Measurements from ENCODE around the gene RMDN2. TPM values are rescaled to one million over a fixed set of nuclear protein-coding genes. Genes with fewer than 3 reads are reported as not detected.

The RMDN2 gene
- total and polyA plus RNA-seq, 8 donors, result 1.8 to 21.9 (median 2.7) TPM

DNA sequence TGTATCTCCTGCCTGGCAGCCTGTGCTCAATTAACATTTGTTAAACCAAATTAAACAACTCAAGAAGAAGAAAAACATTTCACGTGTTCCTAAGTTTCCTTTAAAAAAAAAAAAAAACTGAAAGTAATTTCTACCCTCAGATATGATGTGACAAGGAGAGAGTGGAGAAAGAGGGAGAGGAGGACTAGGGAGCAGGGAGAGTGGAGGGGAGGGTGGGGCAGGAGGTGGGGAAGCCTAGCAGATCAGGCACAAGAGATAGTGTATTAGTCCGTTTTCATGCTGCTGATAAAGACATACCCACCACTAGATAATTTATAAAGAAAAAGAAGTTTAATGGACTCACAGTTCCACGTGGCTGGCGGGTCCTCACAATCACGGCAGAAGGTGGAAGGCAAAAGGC, 104.4 kb downstream of the RMDN2 start:
- no peak overlapping the region for H3K27ac ChIP-seq
- DNase-seq, result no peak
- intact Hi-C loops (cut with DNase I; ENCODE audit: low total_unique reads), result no loop called here

DNA sequence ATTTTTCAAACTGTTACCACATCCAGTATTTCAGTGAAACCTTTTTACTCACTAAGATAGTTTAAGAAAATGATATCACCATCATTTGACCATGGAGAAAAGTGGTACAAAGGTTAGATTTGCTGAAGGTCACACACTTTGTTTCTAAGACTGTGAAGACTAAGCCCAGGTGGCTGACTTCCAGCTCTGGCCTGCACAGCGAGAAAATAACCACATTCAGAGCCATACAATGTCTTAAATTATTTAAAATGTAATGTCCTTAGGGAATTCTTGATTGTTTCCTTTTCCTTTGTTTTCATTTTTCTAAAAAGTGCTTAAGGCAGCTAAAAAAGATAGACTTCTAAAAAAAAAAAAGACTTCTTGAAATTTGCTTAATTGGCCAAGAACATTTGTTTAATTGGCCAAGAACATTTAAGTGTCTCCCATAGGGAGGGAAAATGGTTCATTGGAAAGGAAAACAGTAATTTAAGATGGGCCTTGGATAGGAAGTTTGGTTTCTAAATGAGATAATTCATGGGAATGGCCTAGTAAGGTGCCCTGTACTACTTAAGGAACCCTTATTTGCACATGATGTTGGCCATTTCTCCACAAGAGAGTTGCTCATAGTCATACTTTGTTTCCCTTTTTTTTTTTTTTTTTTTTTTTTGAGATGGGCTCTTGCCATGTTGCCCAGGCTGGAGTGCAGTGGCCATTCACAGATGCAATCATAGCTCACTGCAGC, 105.7 kb downstream of the RMDN2 start:
- 41 to 68% (median 57%) methylated on average over 1 of the region's 1 CpG for WGBS, 5 donors
- intact Hi-C loops (cut with DNase I; ENCODE audit: low total_unique reads), result no loop called here
- peak in 1 of 2 donors; percentile 54 for DNase-seq
- Histone ChIP-seq H3K4me1 (no peaks in the 10 kb centered on the region), H3K36me3 (no peaks in the 10 kb centered on the region), H3K4me3 (no peak overlapping the region), H3K27me3 (no peaks in the 10 kb centered on the region), H3K9me3 (no peaks in the 10 kb centered on the region), H3K27ac (no peak overlapping the region)
- TF ChIP-seq POLR2A (IDR thresholded peaks at IDR 0.05) (no peak), POLR2AphosphoS5 (IDR thresholded peaks at IDR 0.05) (no peak), EP300 (IDR thresholded peaks at IDR 0.05) (no peak)
- TF ChIP-seq, protein P1, sequence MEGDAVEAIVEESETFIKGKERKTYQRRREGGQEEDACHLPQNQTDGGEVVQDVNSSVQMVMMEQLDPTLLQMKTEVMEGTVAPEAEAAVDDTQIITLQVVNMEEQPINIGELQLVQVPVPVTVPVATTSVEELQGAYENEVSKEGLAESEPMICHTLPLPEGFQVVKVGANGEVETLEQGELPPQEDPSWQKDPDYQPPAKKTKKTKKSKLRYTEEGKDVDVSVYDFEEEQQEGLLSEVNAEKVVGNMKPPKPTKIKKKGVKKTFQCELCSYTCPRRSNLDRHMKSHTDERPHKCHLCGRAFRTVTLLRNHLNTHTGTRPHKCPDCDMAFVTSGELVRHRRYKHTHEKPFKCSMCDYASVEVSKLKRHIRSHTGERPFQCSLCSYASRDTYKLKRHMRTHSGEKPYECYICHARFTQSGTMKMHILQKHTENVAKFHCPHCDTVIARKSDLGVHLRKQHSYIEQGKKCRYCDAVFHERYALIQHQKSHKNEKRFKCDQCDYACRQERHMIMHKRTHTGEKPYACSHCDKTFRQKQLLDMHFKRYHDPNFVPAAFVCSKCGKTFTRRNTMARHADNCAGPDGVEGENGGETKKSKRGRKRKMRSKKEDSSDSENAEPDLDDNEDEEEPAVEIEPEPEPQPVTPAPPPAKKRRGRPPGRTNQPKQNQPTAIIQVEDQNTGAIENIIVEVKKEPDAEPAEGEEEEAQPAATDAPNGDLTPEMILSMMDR (IDR thresholded peaks at IDR 0.05), result no peak

More for the DNA sequence above, 104.4 kb downstream of the RMDN2 start:
- Histone ChIP-seq H3K4me3 (no peak overlapping the region), H3K4me1 (no peaks in the 10 kb centered on the region), H3K27me3 (no peaks in the 10 kb centered on the region), H3K9me3 (no peaks in the 10 kb centered on the region), H3K36me3 (no peaks in the 10 kb centered on the region)
- WGBS, 5 donors, result 68 to 78% (median 72%) methylated on average over 5 of the region's 5 CpGs
- no peak for TF ChIP-seq POLR2A (IDR thresholded peaks at IDR 0.05)
- TF ChIP-seq, protein P1 (IDR thresholded peaks at IDR 0.05), result no peak
- TF ChIP-seq EP300 (IDR thresholded peaks at IDR 0.05), result no peak
- TF ChIP-seq POLR2AphosphoS5 (IDR thresholded peaks at IDR 0.05), result no peak

- no peak overlapping the region for H3K4me3 ChIP-seq
- 87 to 97% (median 95%) methylated on average over 2 of the region's 2 CpGs for WGBS, 5 donors
- H3K4me1 ChIP-seq, result peaks cover 0 to 4% (median under 1%) of the 10 kb centered on the region in 4 donors
- H3K9me3 ChIP-seq, result no peaks in the 10 kb centered on the region
- intact Hi-C loops (cut with DNase I; ENCODE audit: low total_unique reads), result no loop called here
- H3K36me3 ChIP-seq, result no peaks in the 10 kb centered on the region
- DNase-seq, result no peak
- no peak overlapping the region for H3K27ac ChIP-seq
- peaks cover 0 to 17% (median 5%) of the 10 kb centered on the region in 3 donors for H3K27me3 ChIP-seq
- TF ChIP-seq POLR2A (IDR thresholded peaks at IDR 0.05) (no peak), POLR2AphosphoS5 (IDR thresholded peaks at IDR 0.05) (no peak), EP300 (IDR thresholded peaks at IDR 0.05) (no peak)
- TF ChIP-seq, protein P1 (IDR thresholded peaks at IDR 0.05), result no peak
These were observed 107.9 kb downstream of the RMDN2 start for GRCh38 chr2:38032946-38033345.

DNA sequence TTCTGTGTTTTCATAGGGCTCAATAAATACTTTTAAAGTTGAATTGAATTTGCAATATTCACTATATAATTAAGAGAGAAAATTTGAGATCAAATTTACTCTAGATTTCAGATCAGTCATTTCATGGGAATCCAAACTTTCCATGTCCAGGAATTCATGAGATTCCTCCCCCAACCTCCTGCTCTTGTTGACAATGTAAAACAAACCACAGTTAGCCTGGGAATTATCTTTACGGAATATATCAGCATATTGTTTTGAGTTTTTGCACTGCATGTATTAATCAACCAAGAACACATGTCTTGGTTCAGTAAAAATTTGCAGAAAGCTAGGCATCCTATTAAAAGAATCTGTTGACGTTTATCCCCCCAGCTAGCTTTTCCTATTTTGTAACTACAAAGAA, 108.6 kb downstream of the RMDN2 start:
- no peak overlapping the region for H3K27ac ChIP-seq
- no peak for TF ChIP-seq EP300 (IDR thresholded peaks at IDR 0.05)
- TF ChIP-seq, protein P1 (IDR thresholded peaks at IDR 0.05), result no peak
- TF ChIP-seq POLR2AphosphoS5 (IDR thresholded peaks at IDR 0.05), result no peak
- no peak for TF ChIP-seq POLR2A (IDR thresholded peaks at IDR 0.05)
- H3K36me3 ChIP-seq, result no peaks in the 10 kb centered on the region
- H3K4me3 ChIP-seq, result no peak overlapping the region
- H3K4me1 ChIP-seq, result peaks cover 0 to 11% (median 4%) of the 10 kb centered on the region in 4 donors
- DNase-seq, result no peak
- WGBS, 5 donors, result 34 to 75% (median 43%) methylated on average over 2 of the region's 2 CpGs
- H3K9me3 ChIP-seq, result no peaks in the 10 kb centered on the region
- intact Hi-C loops (cut with DNase I; ENCODE audit: low total_unique reads), result no loop called here
- peaks cover 0 to 24% (median 12%) of the 10 kb centered on the region in 3 donors for H3K27me3 ChIP-seq
